T47D (cell line): ENCODE data around the gene CRABP1.

ENCODE experiments used
- DNase-seq, 2 experiments: peaks; one replicate each; pipeline versions ENCODE4 v3.0.0 to v3.0.0-alpha.2; 2011 to 2012; ENCODE audit warnings: low read depth in 1 of 2, low spot score in 1 of 2
- JUND ChIP-seq: IDR thresholded peaks from 2 replicates; pipeline ENCODE4 v1.6.1; 2012; ENCODE audit warnings: low read depth
- in situ Hi-C: cut with HindIII; loops from 2 replicates; pipeline ENCODE4 v1.10.0; 2016; ENCODE audit warnings: low sequenced_read_pairs, low pct_unique_long_range_greater_than_20kb

Gene CRABP1

DNA sequence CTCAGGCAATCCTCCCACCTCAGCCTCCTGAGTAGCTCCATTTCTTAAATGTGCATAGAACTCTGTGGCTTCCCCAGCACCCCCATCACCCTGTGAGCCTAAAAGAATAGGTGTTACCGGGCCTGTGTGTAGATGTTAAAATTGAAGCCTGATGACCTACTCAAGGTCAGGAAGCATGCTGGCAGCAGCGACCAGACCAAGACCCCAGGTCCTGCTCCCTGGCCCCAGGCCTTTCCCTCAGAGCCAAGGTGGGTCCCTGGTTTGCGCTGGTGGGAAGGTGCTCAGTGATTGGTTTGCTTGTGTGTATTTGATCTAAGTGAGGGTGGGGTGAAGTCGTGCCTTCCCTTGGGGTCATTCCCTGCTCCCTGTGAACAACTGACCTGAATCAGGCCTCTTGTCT is 18.4 kb upstream of the CRABP1 start:
- no peak for TF ChIP-seq JUND
- in situ Hi-C loops, result no loop called here
- DNase-seq, result no peak

DNA sequence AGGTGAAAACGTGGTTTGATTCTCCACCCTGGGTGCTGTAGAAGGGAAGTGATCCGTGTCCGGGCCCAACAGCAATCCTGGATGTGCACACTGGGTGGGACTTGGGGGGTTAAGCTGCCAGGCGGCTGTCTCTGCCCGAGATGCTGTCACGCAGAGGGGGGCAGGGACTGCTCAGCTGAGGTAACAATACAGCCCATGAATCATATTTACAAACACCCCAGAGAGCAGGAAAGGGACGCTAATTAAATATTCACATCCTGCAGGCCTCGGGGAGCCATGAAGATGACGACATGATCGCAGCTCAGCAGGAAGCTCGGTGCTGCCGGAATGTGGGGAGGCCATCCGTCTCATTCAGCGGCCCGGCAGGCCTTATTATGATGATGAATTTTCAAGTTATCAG is 17.9 kb upstream of the CRABP1 start:
- in situ Hi-C loops, result no loop called here

DNA sequence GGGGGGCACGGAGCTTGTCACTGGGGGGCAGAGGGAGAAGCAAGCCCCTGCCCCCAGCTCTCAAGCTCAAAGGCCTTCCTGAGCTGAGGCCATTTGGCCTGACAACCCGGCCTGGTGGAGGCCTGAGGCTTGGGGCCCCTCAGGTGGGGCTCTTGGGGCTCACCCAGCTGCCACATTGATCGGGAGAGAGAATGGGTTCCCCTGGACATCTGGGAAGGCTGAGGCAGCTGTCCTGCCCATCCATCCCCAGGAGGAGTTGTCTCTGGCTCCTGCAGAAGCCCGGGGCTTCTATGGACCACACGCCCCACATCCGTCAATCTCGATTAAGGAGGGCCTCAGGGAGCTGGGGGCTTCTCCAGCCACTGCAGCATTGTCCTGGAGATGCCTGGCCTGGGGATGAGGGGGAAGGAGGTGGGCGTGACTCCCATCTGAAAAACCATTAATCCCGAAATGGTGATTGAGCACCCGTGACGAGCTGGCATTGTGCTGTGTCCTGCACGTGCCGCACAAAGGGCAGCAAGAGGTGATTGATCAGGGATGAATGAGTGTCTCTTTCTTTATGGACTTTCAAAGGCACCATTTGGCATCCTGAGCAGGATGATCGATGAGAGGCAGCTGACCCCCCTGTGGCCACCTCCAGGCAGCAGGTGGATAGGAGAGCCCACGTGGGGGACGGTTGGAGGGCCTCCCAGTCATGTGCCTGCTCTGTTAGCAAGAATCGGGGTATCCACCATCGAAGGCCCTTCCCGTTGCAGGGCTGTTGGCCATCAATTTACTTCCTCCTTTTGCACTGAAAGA is 17.2 kb upstream of the CRABP1 start:
- TF ChIP-seq JUND, result no peak
- no peak for DNase-seq
- in situ Hi-C loops, result no loop called here

More for the DNA sequence above, 17.9 kb upstream of the CRABP1 start:
- no peak for DNase-seq
- no peak for TF ChIP-seq JUND

DNA sequence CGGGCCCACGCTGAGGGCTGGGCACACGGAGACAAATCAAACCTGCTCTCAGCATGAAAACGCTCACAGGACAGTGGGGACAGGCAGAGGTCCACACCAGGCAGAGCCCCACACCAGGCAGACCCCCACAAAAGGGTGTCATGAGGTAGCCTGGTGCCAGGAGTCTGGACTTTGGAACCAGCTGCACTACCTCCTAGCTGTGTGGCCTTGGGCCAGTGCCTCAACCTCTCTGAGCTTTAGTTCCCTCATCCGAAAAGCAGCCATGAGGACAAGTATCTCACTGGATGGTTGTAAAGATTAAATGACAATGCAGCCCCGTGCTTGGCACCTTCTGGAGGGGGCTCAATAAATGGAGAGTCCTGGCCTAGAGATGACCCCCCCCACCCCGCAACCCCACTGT is 16.5 kb upstream of the CRABP1 start:
- TF ChIP-seq JUND, result no peak
- DNase-seq, result no peak
- in situ Hi-C loops, result no loop called here

DNA sequence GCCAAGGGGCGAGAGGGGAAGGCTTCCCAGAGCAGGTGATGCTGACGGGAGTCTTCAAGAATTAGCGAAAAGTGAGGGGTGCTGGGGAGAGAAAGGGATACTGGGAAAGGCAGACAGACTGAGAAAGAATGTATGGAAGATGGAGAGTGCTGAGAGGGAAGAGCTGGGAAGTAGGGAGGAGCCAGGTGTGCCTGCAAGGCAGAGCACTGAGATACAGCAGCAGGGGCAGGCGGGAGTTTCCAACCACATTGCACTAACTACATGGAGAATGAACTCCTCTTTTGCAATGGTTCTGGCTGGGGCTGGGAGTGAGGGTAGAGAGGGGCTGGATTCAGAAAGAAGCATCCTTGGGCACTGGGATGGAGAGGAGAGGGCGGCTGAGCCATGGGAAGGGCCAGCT is 16.0 kb upstream of the CRABP1 start:
- no peak for TF ChIP-seq JUND
- no peak for DNase-seq
- in situ Hi-C loops, result no loop called here

DNA sequence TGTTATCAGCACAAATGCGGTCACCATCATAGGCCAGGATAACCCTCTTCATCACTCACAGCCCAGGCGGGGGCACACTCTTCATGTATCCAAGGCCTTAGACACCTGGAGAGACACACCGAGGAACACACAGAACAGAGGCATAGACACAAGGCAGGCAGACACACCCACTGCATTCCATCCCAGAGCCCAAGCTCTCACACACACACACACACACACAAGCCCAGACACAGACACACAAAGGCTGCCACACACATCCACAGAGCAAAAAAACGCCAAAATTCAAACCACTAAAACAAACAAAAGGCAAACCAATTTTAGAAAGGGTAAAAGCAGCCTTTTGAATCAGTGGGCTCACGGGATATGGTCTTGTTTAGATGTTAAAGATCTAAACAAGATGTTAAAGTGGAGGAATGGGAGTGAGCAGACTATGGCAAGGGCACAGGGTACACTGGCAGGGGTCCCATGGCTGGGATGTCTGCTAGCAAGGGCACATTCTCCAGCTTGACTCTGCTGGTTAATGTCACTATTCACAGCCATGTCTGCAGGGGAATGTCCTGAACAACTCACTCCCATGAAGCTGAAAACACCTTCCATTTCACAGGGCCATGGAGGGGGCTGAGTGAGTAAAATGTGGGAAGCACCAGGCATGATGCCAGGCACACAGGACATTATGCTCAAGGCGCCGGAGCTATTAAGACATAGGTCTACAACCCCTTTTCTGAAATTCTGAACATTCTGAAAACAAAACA is 14.9 kb upstream of the CRABP1 start:
- TF ChIP-seq JUND, result no peak
- DNase-seq, result peak in 1 of 2 experiments; percentile 42
- in situ Hi-C loops, result no loop called here

DNA sequence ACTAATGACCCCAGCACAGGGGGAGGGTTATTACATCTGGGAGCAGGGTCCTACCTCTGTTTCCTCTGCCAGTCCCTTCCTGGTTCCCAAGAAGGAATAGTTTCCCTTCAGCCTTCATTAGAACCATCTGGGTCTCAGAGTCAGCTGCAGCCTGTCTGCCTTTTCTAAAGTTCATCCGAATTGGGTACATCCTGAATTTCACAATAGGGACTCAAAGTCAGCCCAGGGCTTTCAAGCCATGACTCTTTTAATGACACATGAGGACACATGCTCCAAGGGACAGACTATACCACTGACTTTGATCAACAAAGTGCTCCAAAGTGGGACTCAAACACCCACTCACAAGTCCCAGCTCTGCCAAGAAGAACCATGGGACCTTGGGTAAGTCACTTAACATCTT is 12.7 kb upstream of the CRABP1 start:
- DNase-seq, result no peak
- TF ChIP-seq JUND, result no peak
- in situ Hi-C loops, result no loop called here

DNA sequence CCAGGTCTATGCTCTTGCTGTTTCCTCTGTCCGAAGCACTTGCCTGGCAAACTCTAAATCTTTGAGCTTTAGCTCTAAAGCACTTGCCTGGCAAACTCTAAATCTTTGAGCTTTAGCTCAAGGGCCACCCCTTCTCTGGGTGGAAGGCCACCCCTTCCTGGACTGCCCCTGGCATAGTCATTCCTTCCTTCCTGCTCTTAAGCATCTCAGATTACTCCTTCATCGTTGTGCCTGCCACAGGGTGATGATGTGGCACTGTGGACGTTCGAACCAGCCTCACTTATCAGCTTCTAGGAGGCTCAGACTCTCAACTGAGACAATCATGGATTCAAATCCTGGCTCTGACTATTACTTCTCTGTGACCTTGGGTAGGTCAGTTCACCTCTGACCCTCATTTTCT is 10.5 kb upstream of the CRABP1 start:
- no peak for TF ChIP-seq JUND

DNA sequence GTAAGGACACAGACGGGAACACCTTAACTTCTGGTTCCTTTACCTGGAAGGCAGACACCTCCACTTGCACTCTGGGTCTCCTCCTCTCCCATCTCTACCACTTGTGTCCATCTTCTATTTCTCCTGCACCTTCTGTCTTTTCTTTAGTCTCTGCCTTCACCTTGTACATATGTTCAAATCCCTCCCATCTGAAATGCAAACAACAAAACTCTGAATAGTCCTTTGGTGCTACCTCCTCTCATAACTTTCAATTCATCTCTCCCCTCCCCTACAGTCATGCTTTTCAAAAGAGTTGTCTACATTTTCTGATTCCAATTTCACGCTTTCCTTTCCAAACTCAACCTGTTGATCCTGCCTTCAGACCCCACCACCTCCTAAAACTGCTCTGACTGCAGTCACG is 5.3 kb upstream of the CRABP1 start:
- in situ Hi-C loops, result no loop called here
- no peak for DNase-seq
- TF ChIP-seq JUND, result no peak

More for the DNA sequence above, 10.5 kb upstream of the CRABP1 start:
- DNase-seq, result no peak
- in situ Hi-C loops, result no loop called here

DNA sequence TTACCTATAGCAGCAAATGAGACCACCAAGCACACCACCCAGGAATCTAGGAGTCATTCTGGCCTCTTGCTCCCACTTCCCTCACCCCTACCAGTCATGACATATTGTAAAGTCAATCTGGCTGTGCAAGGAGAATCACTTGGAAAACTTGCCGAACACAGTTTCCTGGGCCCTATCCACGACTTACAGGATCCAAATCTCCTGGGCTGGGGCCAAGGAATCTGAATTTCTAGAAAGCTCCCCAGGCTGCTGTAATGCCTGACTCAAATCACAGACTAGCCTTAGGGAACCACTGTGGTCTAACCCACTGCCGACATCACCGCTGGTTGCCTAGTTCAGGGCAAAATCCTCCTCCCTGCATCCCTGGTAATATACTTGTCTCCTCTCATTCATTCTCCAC is 4.2 kb upstream of the CRABP1 start:
- in situ Hi-C loops, result no loop called here
- no peak for TF ChIP-seq JUND
- no peak for DNase-seq

DNA sequence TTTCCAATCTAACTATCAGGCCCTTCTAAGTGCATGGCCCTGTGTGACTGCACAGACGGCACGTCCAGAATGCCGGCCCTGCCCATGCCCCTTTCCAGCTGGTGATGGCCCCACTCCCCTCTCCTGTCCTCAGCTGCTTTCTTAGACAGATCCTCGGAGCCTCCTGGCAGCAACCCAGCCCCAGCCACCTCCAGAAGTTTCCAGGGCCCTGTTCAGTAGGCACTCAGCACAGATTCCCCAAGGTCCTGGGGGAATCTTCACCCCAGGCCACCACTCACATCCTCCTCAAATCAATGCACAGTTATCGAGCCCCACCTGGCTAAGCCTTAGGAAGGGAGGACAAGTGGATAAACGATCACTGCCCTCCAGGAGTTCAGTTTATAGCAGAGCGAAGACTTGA is 1.4 kb upstream of the CRABP1 start:
- DNase-seq, result no peak
- in situ Hi-C loops, result no loop called here
- no peak for TF ChIP-seq JUND

DNA sequence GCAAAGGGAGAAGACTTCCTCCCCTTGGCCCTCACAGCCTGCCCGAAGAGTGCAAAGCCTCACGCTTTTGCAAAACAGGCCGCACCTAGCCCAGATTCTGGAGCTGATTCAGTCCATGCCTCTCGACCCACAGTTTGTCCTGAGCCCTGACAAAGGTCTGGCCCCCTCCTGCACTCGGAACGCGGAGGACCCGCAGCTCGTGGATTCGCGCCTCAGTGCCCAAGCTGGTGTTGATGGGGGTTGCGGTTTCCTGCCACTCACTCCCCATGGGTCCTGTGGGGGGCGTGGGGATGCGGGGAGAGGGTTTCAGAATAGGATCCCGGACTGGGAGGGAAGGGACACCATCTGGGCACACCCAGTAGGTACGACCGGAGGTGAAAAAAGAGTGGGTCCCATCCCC is 594 bp upstream of the CRABP1 start:
- no peak for TF ChIP-seq JUND
- DNase-seq, result no peak
- in situ Hi-C loops, result no loop called here
